NAMALWA (cell line): ENCODE results near the gene ZNF845.
A peak's percentile ranks its signal among the peaks of the same experiment; 100 is the strongest.
"Not testable (repeated sequence)": the region's sequence is repeated elsewhere in the genome, so short reads cannot be mapped to it uniquely, and the experiment has no call there.

Experiments used
- DNase-seq: peaks from one replicate; pipeline ENCODE4 v3.0.0-alpha.2; 2015; ENCODE audit warnings: low spot score

ZNF845 gene

DNA sequence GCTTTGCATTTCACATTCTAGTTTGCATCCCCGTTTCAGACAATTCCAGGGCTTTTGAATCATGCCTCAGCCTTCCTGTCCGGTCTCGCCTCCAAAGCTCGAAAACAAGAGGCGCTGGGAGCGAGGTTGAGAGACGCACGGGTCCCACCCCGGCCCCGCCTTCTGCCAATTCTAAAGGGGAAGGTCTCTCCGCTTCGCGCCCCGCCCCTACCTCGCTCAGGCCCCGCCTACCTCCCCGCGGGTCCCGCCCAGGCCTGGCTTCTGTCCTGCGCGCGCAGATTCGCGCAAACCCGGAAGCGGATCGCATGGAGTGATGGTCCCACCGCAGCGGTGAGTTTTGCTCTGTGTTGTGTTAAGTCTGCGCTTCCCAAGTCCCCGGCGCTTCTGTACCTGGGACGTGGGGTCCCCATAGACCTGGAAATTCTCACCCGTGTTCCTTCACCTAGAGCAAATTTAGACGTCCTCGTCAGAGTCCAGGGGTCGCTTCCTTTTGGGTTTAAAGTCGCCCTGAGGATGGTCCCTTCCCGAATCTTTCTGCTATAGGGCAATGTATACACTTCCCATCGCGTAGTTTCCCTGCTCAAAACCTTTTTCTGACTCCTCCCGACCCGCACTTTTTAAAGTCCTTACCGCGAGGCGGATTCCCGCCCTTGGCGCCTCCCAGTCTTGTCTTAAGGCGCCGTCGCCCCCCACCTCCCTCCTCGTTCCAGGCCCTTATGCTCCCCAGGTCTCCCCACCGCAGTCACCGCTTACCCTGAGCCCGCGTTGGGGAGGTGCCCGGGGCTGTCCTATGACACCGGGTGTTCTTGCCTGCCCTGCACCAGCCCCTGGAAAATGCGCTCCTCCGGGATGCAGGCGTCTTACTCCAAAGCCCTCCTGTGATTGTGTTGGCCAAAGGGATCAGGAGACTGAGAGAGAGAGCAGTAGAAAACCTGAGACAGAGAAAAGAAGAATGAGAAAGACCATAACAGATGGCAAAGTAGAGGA is at the start of gene ZNF845:
Gene ZNF845, plus strand, starts transcription at position 287 of the 987 bp plus-strand sequence. CDS start 7,559 bp downstream, outside the sequence.
- DNase-seq, result peak; percentile 92

DNA sequence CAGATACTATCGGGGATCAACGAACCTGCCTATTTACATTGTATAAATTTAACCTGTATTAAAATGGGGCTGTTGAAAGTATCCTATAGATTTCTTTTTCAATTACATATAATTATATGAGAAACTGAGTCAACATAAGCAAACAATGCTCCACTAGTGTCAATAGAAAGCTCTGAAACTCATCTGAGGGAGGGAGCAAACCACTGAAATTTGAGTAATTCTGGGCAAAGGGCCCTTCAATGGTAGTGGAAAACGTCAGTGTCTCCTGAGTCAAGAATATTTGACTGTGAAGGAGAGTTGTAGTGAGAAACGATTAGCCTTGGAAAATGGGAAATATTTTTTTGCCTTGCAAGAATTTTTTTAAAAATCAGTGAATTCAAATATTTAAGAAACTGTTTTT is 48.5 kb upstream of the ZNF845 start:
- no peak for DNase-seq

DNA sequence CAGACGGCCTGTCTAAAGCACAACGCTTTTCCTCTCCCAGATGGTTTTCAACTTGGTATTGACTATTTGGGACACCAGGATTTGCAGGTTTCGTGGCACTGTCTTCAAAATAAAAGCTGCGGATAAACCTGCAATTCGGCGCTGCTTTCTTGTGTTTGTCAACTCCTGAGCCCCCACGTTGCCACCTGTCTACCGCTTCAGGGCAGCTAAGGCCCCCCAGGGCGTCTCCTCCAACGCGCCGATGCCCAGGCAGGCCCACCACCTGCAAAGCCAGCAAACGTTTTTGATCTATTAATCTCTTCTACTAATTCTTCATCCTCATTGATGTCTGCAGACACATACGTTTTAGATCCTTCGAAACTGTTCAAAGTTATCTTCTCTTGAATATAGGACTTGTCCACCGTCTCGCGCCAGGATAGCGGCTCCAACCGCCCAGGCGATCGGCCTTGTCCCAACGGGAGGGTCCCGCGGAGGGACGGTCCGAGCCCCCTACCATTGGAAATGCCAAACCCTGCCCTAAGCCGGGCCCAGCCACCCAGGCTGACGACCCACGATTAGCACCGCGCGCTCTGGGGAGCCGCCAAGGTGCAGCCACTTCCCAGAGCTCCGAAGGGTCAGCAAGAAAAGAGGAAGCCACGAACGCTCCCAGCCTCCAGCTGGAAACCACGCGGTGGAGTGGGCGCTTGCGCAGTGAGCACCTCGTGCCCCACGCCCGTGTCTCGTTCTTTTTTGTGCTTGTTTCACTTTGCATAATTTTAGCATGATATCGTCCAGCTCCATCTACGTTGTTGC is 42.6 kb upstream of the ZNF845 start:
- no peak for DNase-seq

DNA sequence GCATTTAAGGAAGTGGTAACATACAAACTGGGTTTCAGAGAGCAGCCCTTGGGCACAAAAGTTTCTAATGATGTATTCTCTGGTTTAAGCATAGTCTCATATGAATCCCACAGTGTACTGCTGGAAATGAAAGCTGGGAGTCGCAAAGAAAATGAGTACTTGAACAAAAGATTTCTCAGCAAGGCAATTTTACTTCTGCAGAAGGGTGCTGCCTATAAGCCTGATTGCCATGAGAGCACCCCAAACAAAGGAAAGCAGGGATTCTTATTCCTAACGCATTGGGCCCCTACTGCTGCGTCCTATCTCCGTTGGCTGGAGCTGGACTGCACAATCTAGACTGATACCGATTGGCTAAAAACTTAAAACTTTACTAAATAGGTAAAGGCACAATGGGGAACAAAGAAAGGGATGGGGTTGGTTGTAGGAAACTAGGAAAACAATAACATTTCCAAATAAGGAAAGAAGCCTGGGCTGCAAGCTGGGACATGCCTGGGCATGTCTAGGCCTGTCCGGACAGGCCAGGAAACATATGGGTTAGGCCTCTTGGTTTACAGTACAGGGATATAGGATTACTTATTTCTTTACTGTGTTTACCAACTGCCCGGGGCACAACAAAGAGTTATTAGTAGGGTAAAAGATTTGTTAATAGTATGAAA is 38.6 kb upstream of the ZNF845 start:
- DNase-seq, result no peak

DNA sequence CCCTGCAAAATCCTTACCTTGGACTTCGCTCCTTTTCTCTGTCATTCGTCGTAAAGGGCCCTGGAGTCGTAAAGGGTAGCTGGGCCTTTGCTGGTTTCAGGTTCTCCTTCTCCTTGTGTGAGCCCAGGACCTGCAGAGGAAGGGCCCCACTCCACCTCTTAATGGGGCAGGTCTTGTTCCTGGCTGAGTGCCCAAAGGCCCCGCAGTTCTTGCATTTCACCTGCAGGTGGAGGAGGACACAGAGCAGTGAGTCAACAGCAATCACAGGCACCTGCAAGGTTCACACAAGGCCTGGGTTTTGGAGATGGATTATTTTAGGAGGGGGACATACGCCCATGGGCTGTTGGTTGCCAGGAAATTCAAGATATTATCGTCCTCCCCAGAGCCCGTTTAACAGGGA is 32.2 kb upstream of the ZNF845 start:
- not testable (repeated sequence) for DNase-seq

DNA sequence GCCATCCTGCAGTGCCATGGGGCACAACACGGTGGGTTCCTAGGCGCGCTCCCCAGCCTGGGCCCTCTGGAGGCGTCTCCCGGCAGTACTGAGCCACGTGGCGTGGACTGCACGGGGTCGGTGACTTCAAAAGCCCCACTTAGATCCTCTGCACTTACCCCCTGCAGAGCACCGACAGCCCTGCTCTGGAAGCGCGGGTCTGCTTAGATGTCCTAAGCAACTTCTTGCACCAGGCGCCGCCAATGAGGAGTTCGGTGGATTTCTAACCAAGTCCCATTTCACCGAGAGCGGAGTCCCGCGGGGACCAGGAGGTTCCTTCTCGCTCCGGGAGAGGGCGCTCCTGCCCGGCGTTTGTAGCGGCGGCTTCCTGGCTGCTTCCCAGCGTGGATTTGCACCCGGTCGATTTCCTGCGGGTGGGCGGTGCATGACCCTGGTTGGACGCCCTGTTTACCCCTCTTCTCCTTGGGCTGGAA is 25.2 kb upstream of the ZNF845 start:
- DNase-seq, result no peak

DNA sequence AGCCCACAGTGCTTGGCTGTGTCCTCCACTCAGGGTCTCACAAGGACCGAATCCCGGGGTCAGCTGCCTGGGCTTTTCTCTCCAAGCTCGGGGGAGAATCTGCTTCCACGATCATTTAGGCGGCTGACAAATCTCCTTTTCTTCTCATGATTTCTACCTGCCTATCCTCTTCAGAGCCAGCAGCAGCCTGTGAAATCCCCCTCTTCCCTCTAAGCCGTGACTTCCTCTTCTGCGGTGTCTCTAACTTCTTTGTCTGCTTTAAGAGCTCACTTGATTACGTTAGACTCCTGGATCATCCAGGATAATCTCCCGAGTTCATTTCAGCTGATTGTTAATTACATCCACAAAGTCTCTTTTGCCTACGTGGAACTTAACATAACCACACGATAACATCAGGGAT is 22.5 kb upstream of the ZNF845 start:
- no peak for DNase-seq

DNA sequence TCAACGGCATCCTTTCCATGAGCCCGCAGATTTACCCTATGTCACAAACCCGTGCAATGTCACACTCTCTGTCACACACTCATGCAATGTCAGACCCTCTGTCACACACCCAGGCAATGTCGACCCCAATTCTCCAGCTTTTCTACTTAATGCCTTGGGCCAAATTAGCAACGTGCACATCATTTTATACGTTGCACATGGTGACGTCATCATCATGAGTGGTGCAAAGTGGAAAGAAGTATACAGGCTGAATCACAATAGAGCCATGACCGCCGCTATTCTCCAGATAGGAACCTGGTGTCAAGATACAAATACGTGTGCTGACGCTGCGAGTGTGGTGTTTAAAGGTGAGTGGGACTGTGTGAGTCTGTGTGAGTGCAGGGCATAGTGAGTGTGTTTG is 21.7 kb upstream of the ZNF845 start:
- DNase-seq, result no peak

DNA sequence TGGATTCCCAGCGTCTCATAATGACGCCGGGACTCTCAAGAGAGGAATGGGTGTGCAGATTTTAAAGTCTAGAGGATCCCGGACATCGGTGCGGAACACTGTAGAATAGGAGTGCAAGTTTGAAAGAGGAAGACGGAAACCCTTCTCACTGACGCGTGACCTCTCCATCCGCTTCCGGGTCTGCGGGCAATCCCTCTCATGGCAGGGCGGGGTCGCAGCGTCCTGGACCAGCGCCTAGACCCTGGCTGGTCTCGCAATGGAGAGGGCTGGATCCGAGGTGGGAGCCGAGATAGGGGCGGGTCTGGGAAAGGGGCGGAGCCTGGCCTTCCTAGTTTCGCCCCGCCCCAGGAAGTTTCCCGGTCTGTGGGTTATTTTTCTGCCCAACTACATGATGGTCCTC is 4.6 kb upstream of the ZNF845 start:
- DNase-seq, result no peak

DNA sequence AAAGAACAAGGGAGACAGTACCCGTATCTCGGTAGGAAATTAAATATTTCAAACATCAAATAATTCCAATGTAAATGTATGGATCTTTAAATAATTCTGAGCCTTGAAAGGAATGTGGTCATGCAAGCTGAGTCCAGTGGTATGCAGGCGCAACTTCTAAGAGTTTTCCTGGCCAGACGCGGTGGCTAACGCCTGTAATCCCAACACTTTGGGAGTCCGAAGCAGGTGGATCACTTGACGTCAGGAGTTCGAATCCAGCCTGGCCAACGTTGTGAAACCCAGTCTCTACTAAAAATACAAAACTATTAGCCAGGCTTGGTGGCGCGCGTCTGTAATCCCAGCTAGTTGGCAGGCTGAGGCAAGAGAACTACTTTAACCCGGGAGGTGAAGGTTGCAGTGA is 1.1 kb upstream of the ZNF845 start:
- DNase-seq, result no peak

DNA sequence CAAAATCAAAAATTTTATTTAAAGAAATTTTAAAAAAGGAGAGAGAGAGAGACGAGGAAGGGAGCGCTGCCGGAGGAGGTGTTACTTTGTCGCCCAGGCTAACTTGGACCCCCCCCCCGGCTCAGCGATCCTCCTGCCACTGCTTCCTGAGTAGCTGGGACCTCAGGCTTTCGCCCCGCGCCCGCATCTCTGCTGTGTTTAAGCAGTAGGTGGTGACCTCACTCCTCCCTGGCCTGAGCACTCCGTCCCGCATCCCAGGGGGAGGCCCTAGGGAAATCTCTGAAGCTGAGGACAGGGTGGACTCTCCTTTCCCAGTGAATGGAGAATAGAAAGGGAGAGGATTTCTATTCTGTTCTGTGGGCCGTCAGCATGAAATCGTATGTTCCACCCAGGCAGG is 485 bp upstream of the ZNF845 start:
- DNase-seq, result no peak

DNA sequence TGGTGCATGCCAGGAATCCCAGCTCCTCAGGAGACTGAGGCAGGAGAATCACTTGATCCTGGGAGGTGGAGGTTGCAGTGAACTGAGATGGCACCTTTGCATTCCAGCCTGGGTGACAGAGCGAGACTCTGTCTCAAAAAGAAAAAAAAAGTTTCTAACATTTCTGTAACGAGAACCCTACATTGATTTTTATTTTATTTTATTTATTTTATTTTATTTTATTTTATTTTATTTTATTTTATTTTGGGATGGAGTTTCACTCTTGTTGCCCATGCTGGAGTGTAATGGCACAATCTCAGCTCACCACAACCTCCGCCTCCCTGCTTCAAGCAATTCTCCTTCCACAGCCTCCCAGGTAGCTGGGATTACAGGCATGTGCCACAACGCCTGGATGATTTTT is 10.9 kb downstream of the ZNF845 start:
- not testable (repeated sequence) for DNase-seq

DNA sequence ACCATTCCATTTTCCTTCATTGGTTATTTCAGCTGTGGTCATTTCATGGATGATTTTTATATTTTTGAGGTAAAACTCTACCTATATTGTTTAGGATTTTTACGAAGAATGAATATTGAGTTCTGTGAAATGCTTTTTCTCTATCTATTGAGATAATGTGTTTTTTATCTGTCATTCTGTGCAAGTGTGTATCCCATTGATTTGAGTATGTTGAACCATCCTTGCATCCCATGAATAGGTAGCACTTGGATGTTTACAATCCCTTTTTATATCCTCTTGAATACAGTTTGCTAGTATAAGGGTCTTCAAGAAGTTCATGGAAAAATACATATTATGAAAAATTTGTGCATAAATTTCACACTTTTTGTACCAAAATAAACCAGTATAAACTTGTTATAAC is 22.2 kb downstream of the ZNF845 start:
- DNase-seq, result no peak

DNA sequence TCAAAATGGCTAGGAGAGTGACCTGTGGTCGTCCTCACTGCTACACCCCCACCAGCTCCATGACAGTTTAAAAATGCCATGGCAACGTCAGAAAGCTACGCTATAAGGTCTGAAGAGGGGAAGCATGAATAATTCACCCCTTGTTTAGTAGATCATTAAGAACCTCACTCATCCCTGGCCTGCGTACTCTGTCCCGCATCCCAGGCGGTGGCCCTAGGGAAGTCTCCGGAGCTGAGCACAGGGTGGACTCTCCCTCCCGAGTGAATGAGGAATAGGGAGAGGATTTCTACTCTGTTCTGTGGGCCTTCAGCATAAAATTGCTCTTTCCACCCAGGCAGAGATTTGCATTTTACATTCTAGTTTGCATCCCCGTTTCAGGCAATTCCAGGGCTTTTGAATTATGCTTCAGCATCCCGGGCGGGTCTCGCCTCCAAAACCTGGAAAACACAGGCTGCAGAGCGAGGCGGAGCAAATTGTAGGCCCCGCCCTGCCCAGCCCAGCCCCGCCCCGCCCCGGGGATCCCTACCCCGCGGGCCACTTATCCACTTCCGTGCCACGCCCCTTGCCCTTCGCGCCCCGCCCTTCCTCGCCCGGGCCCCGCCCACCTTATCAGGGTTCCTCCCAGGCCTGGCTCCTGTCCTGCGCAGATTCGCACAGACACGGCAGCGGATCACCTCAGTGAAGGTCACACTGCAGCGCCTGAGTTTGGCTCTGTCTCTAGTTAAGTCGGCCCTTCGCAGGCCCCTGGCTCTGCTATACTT is 24.5 kb downstream of the ZNF845 start:
- DNase-seq, result no peak

DNA sequence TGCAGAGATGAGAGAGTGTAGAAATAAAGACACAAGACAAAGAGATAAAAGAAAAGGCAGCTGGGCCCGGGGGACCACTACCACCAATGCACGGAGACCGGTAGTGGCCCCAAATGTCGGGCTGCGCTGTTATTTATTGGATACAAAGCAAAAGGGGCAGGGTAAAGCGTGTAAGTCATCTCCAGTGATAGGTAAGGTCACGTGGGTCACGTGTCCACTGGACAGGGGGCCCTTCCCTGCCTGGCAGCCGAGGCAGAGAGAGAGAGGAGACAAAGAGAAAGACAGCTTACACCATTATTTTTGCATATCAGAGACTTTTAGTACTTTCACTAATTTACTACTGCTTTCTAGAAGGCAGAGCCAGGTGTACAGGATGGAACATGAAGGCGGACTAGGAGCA is 26.5 kb downstream of the ZNF845 start:
- not testable (repeated sequence) for DNase-seq

DNA sequence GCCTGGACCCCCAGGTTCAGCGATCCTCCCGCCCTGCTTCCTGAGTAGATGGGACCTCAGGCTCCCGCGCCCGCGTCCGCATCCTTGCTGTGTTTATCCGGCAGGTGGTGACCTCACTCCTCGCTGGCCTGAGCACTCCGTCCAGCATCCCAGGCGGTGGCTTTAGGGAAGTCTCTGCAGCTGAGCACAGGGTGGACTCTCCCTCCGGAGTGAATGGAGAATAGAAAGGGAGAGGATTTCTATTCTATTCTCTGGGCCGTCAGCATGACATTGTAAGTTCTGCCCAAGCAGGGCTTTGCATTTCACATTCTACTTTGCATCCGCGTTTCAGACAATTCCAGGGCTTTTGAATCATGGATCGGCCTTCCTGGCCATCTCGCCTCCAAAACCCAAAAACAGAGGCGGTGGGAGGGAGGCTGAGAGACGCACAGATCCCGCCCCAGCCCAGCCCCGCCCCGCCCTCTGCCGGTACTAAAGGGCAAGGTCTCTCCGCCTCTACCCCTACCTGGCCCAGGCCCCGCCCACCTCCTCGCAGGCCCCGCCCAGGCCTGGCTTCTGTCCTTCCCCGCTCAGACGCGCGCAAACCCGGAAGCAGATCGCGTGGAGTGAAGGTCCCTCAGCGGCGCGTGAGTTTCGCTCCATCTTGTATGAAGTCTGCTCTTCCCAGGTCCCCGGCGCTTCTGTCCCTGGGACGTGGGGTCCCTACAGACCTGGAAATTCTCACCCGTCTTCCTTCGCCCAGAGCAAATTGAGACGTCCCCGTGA is 31.8 kb downstream of the ZNF845 start, which contains the start of gene ZNF525:
Gene ZNF525, plus strand, starts transcription at position 572 of the 765 bp plus-strand sequence. CDS start 6,577 bp downstream, outside the sequence.
- peak; percentile 95 for DNase-seq

DNA sequence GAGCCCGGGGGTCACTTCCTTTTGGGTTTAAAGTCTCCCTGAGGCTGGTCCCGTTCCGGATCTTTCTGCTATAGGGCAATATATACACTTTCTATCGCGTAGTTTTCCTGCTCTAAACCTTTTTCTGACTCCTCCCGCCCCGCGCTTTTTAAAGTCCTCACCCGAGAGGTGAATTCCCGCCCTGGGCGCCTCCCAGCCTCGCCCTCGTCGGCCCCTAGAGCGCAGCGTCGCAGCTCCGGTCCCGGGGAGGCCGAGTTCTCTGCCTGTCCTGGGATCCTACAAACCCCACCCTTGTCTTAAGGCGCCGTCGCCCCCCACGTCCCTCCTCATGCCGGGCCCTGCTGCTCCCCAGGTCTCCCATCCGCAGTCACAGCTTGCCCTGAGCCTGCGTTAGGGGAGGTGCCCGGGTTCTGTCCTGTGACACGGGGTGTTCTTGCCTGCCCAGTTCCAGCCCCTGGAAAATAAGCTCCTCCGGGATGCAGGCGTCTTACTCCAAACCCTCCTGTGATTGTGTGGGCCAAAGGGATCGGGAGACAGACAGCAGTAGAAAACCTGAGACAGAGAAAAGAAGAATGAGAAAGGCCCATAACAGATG is 32.4 kb downstream of the ZNF845 start:
- DNase-seq, result no peak

DNA sequence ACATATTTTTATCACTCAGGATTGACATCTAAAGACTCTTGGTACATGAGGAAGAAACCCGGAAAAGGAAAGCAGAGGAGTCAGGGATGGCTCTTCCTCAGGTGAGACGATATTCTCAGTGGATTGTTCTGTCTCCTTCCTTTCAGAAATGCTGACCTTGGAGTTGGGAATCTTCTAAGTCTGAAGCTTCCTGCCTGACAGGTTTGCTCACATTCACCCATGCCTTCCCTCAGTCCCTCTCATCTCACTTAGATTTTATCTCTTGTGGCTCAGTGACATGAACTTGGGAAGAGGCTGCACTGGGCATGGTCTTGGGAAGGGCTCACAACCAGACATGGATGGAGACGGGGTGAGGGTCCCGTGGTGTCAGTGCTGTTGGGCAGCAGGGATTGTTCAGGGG is 38.6 kb downstream of the ZNF845 start:
- DNase-seq, result no peak

DNA sequence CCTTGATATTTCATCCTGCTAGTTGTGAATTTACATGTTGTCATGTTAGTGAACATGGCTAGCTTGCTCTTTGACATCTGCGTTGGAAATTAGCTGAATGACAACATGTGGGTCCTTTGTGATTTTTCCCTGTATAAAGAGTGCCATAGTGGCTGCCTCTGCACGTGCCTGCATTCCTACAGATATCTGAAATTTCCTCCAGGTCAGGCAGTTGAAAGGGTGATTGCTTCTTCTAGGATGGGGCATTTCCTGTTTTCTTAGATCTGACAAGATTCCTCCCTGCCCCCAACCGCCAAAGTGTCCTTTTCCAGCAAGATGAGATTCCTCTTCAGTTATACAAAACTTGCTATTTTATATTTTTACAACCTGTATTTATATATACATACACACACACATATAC is 40.7 kb downstream of the ZNF845 start:
- no peak for DNase-seq

DNA sequence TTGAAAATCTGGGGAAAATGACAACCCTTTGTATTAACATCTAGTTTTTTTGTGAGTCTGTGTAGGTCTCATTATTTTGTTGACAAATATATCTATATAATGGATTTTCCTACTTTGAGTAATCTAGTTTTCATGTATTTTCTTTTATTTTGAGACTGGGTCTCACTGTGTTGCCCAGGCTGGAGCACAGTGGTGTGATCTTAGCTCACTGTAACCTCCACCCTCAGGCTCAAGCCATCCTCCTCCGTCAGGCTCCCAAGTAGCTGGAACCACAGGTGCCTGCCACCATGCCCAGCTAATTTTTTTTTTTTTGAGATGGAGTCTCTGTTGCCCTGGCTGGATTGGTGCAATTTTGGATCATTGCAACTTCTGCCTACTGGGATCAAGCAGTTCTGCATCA is 41.2 kb downstream of the ZNF845 start:
- DNase-seq, result no peak
